ENCODE results near the gene CETN2. TPM values are rescaled to one million over a fixed set of nuclear protein-coding genes. Genes with fewer than 3 reads are reported as not detected.

CETN2 gene
- 9.0 and 9.8 TPM in 2 replicates for total RNA-seq

DNA sequence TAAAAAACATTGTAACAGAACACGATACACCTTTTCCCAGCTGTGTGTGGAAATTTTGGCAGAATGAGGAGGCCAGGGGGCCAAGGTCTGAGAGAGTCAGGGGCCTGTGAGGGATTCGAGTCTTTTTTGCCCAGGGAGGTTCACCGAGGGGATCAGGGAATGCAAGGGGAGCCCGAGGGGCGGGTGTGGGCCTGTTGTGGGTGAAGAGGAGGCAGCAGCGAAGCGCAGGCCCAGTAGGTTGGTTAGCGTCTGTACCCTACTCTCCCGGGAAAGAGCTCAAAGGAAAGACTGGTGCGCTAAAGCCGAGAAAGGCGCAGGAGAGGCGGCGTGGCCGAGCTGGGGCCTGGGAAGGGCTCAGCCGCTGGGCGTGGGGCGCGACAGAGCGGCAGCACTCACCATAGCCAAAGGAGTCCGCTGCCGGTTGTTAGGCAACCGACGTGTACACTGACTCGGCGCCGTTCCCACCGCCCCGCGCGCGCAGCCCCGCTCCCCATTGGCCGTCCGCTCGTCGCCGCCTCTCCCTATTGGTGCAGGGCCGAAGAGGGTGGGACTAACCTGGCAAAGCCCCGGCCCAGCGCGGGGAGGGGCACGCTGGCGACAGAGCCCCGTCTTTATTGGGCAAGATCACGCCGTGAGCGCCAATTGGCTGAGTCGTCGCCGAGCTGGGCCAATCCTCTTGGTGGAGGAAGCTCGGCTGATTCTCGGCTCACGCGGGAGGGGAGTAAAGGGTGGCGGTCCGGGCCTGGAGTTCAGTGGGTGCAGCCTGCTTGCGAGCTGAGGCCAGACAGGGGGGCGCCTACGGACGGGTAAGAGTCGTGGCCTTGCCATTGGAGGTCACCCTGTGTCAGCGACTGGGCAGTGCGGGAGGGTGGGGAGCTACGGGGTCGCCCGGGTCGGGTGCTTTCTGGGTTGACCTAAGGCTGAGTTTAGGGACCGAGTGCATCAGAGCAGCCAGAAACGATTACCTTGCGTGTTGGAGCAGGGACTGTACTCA is at the start of gene CETN2, which contains the start of gene NSDHL:
TSS of gene CETN2 (minus strand) at position 446 of the 994 bp plus-strand sequence. CDS start at position 399, 47 bp downstream.
TSS of gene NSDHL (plus strand) at position 752 of the 994 bp plus-strand sequence. CDS start 15,262 bp downstream, outside the sequence.
- H3K27ac Mint-ChIP-seq, result peak within 1 kb of the TSS; percentile 90
- intact Hi-C loops (cut with micrococcal nuclease), result loop anchor here (2.0 to 10.0 kb wide), 2 partner anchors 94 to 1438 kb away; no protein-coding TSS in a partner anchor
- H3K36me3 Mint-ChIP-seq (ENCODE audit: low read depth), result peaks cover 12% of the 10 kb centered on the region
- H3K9me3 Mint-ChIP-seq, result no peaks in the 10 kb centered on the region
- peak; percentile 91 for DNase-seq (ENCODE audit: low spot score)
- peaks cover 19% of the 10 kb centered on the region for H3K4me1 Mint-ChIP-seq (ENCODE audit: low read depth)
- H3K4me3 Mint-ChIP-seq, result peak within 1 kb of the TSS; percentile 94
- H3K27me3 Mint-ChIP-seq (ENCODE audit: insufficient read depth), result no peaks in the 10 kb centered on the region

DNA sequence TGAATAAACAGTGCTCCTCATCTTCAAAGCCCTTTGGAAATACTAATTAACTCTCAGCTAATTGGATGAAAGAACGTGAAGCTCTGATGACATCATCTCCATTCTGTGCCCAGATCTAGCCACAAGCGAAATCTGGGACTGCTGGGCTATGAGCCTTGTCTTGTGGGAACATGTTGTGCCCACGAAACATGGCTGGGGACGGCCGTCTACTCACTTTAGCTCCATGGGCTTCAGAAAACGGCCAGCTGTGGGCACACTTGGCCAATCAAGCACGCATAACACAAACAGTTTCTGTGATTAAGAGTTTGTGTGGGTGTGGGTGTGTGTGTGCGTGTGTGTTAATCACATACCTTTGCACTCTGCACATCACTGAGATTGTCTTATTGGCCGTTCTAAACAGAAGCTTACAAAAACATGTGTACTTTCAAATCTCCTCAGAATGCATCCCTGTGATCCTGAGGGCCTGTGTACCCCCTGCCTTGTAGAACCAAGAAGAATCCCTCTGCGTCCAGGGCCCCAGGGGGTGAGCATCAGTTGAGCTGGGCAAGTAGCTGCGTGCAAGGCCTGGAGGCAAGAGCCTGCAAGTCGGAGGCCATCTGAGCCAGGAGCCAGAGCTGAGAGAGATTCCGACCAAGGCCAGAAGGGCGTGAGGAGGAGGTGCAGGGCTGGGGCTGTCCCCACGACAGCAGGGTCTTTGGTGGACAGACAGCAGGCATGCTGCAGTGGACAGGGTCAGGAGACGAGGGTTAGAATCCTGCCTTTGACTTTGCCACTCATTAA is 48.6 kb upstream of the CETN2 start:
- H3K4me3 Mint-ChIP-seq, result no peak overlapping the region
- no peak overlapping the region for H3K27ac Mint-ChIP-seq
- H3K27me3 Mint-ChIP-seq (ENCODE audit: insufficient read depth), result no peaks in the 10 kb centered on the region

DNA sequence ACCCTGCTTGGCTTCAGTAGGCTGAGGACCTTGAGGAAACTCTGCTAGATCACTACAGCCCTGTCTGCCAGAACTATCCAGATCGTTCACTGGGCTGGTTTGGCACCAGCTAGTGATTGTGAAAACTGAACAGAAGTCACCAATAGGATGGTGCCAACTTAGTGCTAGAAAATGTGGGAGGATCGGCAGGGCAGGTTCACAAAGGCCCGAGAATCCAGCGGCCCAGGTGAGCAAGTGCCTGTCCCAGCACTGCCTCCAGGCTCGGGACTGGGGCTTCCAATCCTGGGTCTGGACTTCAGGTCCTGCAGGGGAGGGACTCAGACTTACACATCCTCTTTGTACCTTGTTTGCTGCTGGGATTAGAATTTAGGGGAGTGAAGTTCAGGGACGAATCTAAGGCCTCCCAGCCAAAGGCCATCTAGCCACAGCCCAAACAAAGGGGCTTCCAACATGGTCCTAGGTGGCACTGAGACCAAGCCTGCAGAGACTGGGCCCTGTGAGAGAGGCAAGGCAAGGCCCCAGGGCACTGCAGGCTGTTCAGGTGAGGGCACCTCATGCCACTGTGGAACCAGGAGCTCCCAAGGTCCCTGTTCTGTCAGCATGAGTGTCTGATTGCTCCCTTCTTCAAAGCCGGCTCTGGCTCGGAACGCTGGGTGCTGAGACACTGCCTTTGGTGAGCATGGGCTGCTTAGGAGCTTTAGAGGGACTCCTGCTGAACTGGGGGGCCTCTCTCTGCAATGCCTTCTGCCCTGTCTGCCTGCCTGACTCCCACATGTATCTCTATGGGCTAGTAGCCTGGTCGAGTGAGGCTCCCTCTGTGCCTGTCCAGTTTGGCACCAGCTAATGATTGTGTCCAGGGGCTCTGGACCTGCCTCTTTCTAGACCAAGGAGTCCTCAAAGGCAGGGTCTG is 46.6 kb upstream of the CETN2 start:
- H3K27me3 Mint-ChIP-seq (ENCODE audit: insufficient read depth), result no peaks in the 10 kb centered on the region
- H3K4me1 Mint-ChIP-seq (ENCODE audit: low read depth), result peaks cover 1% of the 10 kb centered on the region
- DNase-seq (ENCODE audit: low spot score), result no peak
- H3K27ac Mint-ChIP-seq, result no peak overlapping the region
- peaks cover 4% of the 10 kb centered on the region for H3K36me3 Mint-ChIP-seq (ENCODE audit: low read depth)
- intact Hi-C loops (cut with micrococcal nuclease), result no loop called here
- H3K4me3 Mint-ChIP-seq, result no peak overlapping the region
- H3K9me3 Mint-ChIP-seq, result no peaks in the 10 kb centered on the region

More for the DNA sequence above, 48.6 kb upstream of the CETN2 start:
- Mint-ChIP-seq H3K36me3 (ENCODE audit: low read depth) (no peaks in the 10 kb centered on the region), H3K4me1 (ENCODE audit: low read depth) (no peaks in the 10 kb centered on the region), H3K9me3 (no peaks in the 10 kb centered on the region)
- intact Hi-C loops (cut with micrococcal nuclease), result no loop called here
- DNase-seq (ENCODE audit: low spot score), result no peak

DNA sequence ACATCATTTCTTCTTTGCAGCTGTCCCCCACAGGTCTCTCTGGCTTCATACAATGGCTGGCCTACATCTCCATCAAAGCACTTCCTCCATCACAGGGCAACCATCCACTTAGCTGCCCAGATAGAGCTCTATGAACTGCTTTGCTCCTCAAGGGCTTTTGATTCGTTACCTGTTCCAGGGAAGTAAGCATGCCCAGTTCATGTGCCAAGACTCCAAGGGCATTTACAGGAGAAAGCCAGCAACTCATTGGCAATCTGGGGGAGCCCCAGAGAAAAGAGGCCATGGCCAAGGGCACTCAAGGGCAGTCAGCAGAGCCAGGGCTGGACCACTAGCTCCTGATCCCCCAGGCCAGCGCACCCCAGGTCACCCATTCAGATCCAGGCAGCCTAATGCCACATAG is 42.8 kb upstream of the CETN2 start:
- no peak overlapping the region for H3K4me3 Mint-ChIP-seq
- H3K27me3 Mint-ChIP-seq (ENCODE audit: insufficient read depth), result no peaks in the 10 kb centered on the region
- peak overlapping the region; percentile 73 for H3K27ac Mint-ChIP-seq
- intact Hi-C loops (cut with micrococcal nuclease), result no loop called here
- no peak for DNase-seq (ENCODE audit: low spot score)
- peaks cover 6% of the 10 kb centered on the region for H3K36me3 Mint-ChIP-seq (ENCODE audit: low read depth)
- peaks cover 7% of the 10 kb centered on the region for H3K4me1 Mint-ChIP-seq (ENCODE audit: low read depth)
- H3K9me3 Mint-ChIP-seq, result no peaks in the 10 kb centered on the region

DNA sequence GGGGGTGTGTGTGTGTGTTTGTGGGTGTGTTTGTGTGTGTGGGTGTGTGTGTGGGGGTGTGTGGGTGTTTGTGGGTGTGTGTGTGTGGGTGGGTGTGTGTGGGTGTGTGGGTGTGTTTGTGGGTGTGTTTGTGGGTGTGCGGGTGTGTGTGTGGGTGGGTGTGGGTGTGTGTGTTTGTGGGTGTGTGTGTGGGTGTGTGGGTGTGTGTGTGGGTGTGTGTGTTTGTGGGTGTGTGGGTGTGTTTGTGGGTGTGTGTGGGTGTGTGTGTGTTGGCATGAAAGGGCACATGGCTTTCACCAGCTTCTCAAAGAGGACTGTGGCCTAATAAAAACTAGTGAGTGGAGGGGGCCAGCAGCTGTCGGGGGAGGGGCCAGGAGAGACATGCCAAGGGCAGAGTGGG is 42.0 kb upstream of the CETN2 start:
- no peaks in the 10 kb centered on the region for H3K9me3 Mint-ChIP-seq
- peaks cover 7% of the 10 kb centered on the region for H3K4me1 Mint-ChIP-seq (ENCODE audit: low read depth)
- peak overlapping the region; percentile 82 for H3K27ac Mint-ChIP-seq
- intact Hi-C loops (cut with micrococcal nuclease), result no loop called here
- DNase-seq (ENCODE audit: low spot score), result no peak
- no peaks in the 10 kb centered on the region for H3K27me3 Mint-ChIP-seq (ENCODE audit: insufficient read depth)
- H3K36me3 Mint-ChIP-seq (ENCODE audit: low read depth), result peaks cover 6% of the 10 kb centered on the region
- H3K4me3 Mint-ChIP-seq, result no peak overlapping the region

DNA sequence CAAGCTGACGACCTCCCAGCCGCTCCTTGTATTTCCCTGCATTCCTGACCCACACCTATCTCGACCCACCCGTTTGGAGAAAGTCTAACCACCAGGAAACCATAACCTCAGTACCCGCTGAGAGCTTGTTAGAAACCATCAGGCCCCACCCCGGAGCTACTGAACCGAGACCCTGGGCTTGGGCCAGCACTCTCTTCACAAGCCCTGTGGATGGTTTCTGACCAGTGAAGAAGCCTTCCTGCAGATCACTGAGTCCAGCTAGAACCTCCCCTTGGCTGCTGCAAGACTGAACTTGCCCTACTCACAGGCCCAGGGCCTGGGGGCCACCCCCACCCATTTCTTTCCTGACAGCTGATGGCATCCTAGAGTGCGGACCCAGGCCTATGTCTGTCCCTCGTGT is 40.7 kb upstream of the CETN2 start:
- Mint-ChIP-seq H3K4me3 (no peak overlapping the region), H3K27me3 (ENCODE audit: insufficient read depth) (no peaks in the 10 kb centered on the region), H3K4me1 (ENCODE audit: low read depth) (peaks cover 7% of the 10 kb centered on the region), H3K36me3 (ENCODE audit: low read depth) (peaks cover 8% of the 10 kb centered on the region), H3K9me3 (no peaks in the 10 kb centered on the region), H3K27ac (no peak overlapping the region)
- intact Hi-C loops (cut with micrococcal nuclease), result no loop called here
- no peak for DNase-seq (ENCODE audit: low spot score)

DNA sequence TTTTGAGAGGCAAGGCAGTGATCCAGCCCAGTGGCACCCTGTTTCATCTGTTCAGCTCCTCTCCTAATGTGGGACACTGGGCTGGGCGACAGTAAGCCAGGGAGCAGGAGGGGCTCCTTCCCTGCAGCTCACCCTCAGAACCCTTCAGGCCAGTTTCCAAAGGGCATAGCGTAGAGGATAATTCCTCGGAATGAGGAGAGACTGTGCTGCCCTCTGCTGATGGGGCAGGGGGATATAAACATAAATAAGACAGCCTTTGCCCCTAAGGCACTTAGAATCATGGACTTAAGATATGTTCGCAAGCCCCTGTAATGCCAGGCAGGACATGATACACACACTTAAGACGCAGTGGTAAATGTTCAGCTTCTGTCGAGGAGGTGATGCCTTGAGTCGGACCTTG is 39.4 kb upstream of the CETN2 start:
- no peak for DNase-seq (ENCODE audit: low spot score)
- Mint-ChIP-seq H3K9me3 (no peaks in the 10 kb centered on the region), H3K27me3 (ENCODE audit: insufficient read depth) (no peaks in the 10 kb centered on the region), H3K4me1 (ENCODE audit: low read depth) (peaks cover 7% of the 10 kb centered on the region), H3K4me3 (no peak overlapping the region), H3K27ac (no peak overlapping the region), H3K36me3 (ENCODE audit: low read depth) (peaks cover 8% of the 10 kb centered on the region)
- intact Hi-C loops (cut with micrococcal nuclease), result no loop called here

DNA sequence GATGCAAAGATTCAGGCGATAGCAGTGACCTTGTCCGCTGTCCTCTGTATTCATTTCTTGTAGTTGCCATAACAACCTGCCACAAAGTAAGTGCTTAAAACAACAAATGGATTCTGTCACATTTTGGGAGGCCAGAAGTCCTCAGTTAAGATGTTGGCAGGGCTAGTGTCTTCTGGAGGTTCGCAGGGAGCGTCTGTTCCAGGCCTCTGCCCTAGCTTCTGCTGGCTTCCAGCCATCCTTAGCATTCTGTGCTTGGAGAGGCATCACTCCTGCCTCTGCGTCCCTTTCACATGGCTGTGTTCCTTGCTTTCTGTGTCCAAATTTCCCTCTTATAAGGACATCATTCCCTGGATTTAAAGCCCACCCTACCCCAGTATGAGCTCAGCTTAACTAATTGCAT is 35.8 kb upstream of the CETN2 start:
- no peaks in the 10 kb centered on the region for H3K9me3 Mint-ChIP-seq
- intact Hi-C loops (cut with micrococcal nuclease), result no loop called here
- H3K27ac Mint-ChIP-seq, result no peak overlapping the region
- no peak for DNase-seq (ENCODE audit: low spot score)
- no peaks in the 10 kb centered on the region for H3K4me1 Mint-ChIP-seq (ENCODE audit: low read depth)
- no peak overlapping the region for H3K4me3 Mint-ChIP-seq
- no peaks in the 10 kb centered on the region for H3K27me3 Mint-ChIP-seq (ENCODE audit: insufficient read depth)
- H3K36me3 Mint-ChIP-seq (ENCODE audit: low read depth), result peaks cover 12% of the 10 kb centered on the region

DNA sequence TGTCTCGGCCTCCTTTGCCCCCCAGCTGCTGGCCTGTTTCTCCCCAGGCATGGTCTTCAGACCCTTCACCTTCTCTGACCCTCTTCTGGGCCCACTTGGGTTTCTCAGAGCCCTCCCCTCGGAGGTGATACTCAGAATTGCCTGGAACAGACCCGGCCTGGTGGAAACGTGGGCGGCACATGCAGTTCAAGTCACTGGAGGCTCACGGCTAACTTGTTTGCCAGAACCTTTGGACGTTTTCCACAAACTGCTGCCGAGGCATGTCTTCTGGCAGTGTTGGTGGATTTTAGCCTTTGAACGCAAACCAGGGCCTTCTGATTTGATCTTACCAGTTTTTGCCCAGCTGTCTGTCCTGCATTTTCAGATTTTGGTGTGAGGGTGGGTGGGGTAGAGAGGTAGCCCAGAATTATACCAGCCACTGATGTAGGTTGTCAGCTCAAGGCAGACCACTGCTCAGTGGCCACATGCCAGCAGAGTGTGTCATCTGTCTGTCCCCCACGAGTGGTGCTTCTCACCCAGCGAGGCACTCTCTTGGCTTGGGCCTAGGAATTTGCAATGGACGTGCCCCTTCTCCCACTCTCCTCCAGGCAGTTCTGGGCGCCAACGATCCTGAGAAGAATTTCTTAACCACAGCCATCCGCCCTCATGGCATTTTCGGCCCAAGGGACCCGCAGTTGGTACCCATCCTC is 34.8 kb upstream of the CETN2 start:
- Mint-ChIP-seq H3K27ac (no peak overlapping the region), H3K4me3 (no peak overlapping the region), H3K9me3 (no peaks in the 10 kb centered on the region), H3K36me3 (ENCODE audit: low read depth) (peaks cover 14% of the 10 kb centered on the region), H3K4me1 (ENCODE audit: low read depth) (no peaks in the 10 kb centered on the region), H3K27me3 (ENCODE audit: insufficient read depth) (no peaks in the 10 kb centered on the region)
- intact Hi-C loops (cut with micrococcal nuclease), result no loop called here
- DNase-seq (ENCODE audit: low spot score), result no peak

DNA sequence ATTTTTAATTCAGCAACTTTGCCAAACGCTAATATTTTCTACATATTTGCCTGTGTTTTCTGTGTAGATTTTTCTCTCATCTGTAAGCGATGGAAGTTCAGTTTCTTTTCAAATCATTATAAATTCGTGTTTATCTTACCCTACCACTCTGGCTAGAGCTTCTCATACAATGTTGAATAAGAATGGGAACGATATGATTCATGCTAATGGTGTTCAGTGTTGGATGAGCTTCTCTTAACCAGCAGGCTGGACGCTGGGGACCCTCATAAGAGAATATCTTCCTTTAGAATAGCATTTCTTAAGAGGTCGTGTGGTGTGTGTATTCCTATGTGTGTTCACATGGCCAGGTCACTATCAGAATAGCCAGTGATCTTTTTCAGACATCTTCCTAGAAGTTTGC is 31.3 kb upstream of the CETN2 start:
- H3K27ac Mint-ChIP-seq, result no peak overlapping the region
- no peak overlapping the region for H3K4me3 Mint-ChIP-seq
- no peaks in the 10 kb centered on the region for H3K9me3 Mint-ChIP-seq
- H3K4me1 Mint-ChIP-seq (ENCODE audit: low read depth), result peaks cover 8% of the 10 kb centered on the region
- intact Hi-C loops (cut with micrococcal nuclease), result no loop called here
- no peaks in the 10 kb centered on the region for H3K27me3 Mint-ChIP-seq (ENCODE audit: insufficient read depth)
- DNase-seq (ENCODE audit: low spot score), result no peak
- peaks cover 13% of the 10 kb centered on the region for H3K36me3 Mint-ChIP-seq (ENCODE audit: low read depth)

DNA sequence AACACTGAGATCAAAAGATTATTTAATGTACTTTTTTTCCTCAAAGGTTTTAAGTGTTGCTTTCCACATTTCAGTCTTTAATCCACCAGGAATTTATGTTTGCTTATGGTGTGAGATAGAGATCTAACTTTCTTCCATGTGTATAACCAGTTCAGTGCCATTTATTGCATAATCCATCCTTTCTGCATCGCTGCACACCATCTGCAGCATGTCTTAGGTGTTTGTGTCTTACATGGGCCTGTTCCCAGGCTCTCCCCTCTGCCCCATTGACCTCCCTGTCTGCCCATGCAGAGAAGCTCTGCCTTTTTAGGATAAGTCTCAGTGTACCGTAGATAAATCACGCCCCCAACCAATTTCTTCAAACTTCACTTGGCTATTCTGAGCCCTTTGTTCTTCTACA is 30.6 kb upstream of the CETN2 start:
- H3K4me3 Mint-ChIP-seq, result no peak overlapping the region
- H3K27ac Mint-ChIP-seq, result no peak overlapping the region
- H3K27me3 Mint-ChIP-seq (ENCODE audit: insufficient read depth), result no peaks in the 10 kb centered on the region
- peaks cover 13% of the 10 kb centered on the region for H3K36me3 Mint-ChIP-seq (ENCODE audit: low read depth)
- H3K9me3 Mint-ChIP-seq, result no peaks in the 10 kb centered on the region
- DNase-seq (ENCODE audit: low spot score), result no peak
- intact Hi-C loops (cut with micrococcal nuclease), result no loop called here
- H3K4me1 Mint-ChIP-seq (ENCODE audit: low read depth), result peaks cover 8% of the 10 kb centered on the region

DNA sequence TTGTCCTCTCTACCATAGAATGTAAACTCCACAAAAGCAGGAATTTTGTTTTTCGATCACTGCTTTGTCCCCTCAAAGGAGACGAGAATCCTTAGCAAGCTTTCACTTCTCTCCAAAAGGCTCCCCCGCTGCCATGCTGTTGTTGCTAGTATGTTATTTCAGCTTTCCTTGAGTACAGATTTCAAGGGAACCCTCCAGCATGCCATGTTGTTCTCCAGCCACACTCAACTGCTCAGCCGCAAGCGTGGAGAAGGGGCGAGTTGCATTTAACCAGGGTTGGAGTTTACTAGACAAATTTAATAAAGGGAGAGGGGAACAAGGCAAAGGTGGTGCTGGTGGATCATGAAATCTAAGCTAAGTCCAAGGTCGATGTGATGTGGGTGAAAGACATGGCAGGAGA is 23.4 kb upstream of the CETN2 start:
- H3K4me1 Mint-ChIP-seq (ENCODE audit: low read depth), result peaks cover 16% of the 10 kb centered on the region
- no peaks in the 10 kb centered on the region for H3K9me3 Mint-ChIP-seq
- H3K27me3 Mint-ChIP-seq (ENCODE audit: insufficient read depth), result no peaks in the 10 kb centered on the region
- DNase-seq (ENCODE audit: low spot score), result no peak
- peak overlapping the region; percentile 21 for H3K27ac Mint-ChIP-seq
- peaks cover 33% of the 10 kb centered on the region for H3K36me3 Mint-ChIP-seq (ENCODE audit: low read depth)
- H3K4me3 Mint-ChIP-seq, result no peak overlapping the region
- intact Hi-C loops (cut with micrococcal nuclease), result no loop called here

All from activated T-helper 1 cell treated with anti-CD3 and anti-CD28 coated beads, Interleukin-12 subunit alpha, Interleukin-12 subunit beta, Interleukin-2, Interleukin-4 antibody, amounts not matched to agents 30 ng/mL and 10 ng/mL and 1 ng/mL, durations not matched to agents 14 hours and 24 hours and 36 hours (primary cell).